GM18502 (cell line): ENCODE measurements around the gene KMT2A.
A peak's percentile ranks its signal among the peaks of the same experiment; 100 is the strongest.

ENCODE experiments used
- ATAC-seq: cut with Tn5 transposase; IDR thresholded peaks from one replicate; pipeline ENCODE4 v1.9.1; 2021; ENCODE audit warnings: mild to moderate bottlenecking; ENCODE audit not compliant: unreplicated experiment, poor library complexity

The KMT2A gene

GRCh38 chr11:118531597-118532084 lies 95.3 kb downstream of the KMT2A start:
- peak; percentile 4 for ATAC-seq

DNA sequence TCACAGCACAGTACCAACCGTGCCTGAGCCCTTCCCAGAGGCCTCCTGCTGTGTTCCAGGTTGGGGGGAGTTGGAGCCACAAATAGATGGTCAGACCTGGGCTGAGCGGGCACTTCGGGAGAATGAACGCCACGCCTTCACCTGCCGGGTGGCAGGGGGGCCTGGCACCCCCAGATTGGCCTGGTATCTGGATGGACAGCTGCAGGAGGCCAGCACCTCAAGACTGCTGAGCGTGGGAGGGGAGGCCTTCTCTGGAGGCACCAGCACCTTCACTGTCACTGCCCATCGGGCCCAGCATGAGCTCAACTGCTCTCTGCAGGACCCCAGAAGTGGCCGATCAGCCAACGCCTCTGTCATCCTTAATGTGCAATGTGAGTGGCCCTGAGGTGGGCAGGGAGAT lies 95.8 kb downstream of the KMT2A start:
- ATAC-seq, result no peak

DNA sequence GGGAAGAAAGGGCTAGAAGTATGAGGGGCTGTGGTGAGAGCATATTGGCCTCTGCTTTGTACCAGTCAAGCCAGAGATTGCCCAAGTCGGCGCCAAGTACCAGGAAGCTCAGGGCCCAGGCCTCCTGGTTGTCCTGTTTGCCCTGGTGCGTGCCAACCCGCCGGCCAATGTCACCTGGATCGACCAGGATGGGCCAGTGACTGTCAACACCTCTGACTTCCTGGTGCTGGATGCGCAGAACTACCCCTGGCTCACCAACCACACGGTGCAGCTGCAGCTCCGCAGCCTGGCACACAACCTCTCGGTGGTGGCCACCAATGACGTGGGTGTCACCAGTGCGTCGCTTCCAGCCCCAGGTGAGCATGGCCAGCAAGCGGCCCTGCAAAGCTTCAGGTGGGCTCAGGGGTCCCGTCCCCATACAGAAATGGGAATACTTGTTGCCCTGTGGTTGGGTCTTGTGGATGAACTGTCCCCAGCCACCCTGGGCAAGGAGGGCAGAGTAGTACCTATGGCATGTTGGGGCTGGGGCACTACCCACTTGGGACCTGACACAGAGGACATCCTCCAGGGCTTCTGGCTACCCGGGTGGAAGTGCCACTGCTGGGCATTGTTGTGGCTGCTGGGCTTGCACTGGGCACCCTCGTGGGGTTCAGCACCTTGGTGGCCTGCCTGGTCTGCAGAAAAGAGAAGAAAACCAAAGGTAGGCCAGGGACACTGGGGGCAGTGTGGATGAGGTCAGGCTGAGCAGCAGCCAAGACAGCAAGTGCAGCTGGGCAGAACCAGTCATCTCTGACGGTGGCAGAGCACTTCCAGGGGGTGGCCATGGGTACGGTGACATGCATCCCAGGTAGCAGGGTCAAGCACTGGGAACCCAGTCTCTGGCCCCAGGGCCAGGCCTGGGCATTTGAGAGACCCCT lies 96.8 kb downstream of the KMT2A start:
- ATAC-seq, result no peak

- ATAC-seq, result no peak
These were observed 97.8 kb downstream of the KMT2A start for GRCh38 chr11:118533769-118534729.

DNA sequence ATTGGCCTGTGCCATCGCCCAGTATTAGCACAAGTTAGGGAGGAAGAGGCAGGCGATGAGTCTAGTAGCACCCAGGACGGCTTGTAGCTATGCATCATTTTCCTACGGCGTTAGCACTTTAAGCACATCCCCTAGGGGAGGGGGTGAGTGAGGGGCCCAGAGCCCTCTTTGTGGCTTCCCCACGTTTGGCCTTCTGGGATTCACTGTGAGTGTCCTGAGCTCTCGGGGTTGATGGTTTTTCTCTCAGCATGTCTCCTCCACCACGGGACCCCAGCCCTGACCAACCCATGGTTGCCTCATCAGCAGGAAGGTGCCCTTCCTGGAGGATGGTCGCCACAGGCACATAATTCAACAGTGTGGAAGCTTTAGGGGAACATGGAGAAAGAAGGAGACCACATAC lies 99.0 kb downstream of the KMT2A start:
- ATAC-seq, result no peak

DNA sequence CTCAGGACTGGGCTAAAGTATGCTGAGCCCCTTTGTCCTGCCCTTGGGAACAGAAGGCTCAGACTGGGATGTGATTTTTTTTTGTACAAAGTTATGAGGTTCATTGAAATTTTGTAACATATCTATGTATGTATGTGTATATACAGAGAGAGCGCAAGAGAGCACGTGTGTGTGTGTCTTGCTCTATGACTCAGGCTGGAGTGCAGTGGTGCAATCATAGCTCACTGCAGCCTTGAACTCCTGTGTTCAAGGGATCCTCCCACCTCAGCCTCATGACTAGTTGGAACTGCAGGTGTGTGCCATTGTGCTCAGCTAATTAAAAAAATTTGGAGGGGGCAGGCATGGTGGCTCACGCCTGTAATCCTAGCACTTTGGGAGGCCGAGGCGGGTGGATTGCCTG lies 100.4 kb downstream of the KMT2A start:
- ATAC-seq, result no peak

DNA sequence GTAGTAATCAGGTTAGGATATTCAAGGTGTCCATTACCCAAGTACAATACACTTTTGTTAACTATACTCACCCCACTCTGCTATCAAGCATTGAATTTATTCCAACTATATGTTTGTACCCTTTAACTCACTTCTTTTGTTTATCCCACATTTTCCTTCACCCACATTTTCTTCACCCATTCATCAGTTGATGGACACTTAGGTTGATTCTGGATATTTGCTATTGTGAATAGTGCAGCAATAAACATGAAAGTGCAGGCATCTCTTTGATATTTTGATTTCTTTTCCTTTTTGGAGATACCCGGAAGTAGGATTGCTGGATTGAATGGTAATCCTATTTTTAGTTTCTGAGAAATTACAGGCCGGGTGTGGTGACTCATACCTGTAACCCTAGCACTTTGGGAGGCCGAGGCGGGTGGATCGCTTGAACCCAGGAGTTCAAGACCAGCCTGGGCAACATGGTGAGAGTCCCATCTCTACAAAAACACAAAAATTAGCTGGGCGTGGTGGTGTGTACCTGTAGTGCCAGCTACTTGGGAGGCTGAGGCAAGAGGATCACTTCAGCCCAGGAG lies 101.2 kb downstream of the KMT2A start:
- no peak for ATAC-seq

- no peak for ATAC-seq
These were observed 107.8 kb downstream of the KMT2A start for GRCh38 chr11:118544010-118544646.

DNA sequence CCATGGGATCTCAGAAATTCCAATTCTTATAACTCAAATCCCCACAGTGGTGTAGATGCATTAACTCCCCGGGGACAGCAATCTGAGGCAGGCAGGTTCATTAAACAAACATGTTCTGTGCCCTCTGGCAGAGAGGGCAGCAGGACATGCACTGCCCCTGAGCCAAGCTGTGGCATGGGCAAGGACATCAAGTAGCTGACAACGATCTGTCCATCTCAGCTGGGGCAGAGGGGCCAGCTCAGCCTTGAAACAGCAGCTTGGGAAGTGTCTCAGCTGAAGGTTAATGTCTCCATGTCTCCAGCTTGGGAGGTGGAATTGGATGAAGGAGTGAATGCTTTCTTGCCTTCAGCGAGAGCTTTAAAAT lies 108.3 kb downstream of the KMT2A start:
- ATAC-seq, result no peak

GRCh38 chr11:118545533-118545932 lies 109.2 kb downstream of the KMT2A start:
- ATAC-seq, result no peak

DNA sequence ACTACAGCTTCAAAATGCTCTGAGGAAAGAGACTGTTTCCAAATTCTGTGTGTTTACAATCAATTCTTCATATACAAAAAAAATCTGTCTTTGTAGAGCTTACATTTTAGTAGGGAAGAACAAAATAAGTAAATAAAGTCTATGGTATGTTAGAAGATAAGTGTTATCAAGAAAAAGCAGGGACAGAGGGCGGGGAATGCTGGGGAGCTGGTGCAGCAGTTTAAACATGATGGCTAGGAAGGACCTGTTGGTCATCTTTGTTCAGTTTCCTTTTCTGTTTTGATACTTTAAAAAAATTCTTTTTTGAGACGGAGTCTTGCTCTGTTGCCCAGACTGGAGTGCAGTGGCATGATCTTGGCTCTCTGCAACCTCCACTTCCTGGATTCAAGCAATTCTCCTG lies 110.8 kb downstream of the KMT2A start:
- no peak for ATAC-seq

DNA sequence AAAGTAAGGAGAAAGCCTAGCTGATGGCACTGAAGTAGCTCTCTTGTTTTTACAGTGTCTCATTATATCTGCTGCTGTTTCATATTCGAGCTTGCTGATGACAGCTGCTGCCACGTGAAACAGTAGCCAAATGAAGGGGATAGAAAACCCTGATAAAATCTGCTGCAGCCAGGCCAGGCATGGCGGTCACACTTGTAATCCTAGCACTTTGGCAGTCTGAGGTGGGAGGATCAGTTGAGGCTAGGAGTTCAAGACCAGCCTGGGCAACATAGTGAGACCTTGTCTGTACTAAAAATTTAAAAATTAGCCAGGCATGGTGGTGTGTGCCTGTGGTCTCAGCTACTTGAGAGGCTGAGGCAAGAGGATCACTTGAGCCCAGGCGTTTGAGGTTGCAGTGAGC lies 116.0 kb downstream of the KMT2A start:
- no peak for ATAC-seq

DNA sequence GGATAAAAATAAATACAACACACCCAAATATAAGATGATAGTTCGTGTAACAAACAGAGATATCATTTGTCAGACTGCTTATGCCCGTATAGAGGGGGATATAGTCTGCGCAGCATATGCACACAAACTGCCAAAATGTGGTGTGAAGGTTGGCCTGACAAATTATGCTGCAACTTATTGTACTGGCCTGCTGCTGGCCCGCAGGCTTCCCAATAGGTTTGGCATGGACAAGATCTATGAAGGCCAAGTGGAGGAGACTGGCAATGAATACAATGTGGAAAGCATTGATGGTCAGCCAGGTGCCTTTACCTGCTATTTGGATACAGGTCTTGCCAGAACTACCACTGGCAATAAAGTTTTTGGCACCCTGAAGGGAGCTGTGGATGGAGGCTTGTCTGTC lies 124.5 kb downstream of the KMT2A start:
- ATAC-seq, result no peak

DNA sequence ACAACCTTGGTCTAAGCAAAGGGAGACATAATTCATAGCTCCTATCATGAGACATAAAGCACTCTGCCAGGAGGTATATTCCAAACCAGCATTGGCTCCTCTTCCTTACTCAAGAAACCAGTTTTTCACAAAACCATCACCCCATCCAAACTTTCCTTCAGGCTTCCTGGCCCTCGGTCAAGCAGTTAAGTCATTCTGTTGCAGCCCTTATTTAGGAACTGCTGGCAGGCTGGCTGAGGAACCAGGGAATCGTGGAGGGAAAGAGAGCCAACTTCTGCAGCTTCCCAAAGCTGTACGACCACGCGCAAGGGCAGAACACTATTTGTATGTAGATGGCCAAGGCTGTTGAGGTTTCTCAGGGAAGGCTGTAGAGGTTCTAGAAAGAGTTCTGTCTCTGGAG lies 128.8 kb downstream of the KMT2A start:
- ATAC-seq, result no peak

DNA sequence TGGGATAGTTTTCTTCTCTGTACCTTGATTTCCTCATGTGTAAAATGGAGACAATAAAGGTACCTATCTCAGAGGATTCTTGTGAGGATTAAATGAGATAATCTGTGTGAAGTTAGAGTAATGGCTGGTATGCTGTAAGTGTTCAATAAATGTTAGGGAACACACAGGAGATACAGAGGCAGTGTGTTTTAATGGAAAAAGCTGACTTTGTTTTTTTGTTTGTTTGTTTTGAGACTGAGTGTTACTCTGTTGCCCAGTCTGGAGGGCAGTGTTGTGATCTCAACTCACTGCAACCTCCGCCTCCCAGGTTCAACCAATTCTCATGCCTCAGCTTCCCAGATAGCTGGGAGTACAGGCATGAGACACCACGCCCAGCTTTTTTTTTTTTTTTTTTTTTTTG lies 133.4 kb downstream of the KMT2A start:
- no peak for ATAC-seq

- no peak for ATAC-seq
These were observed 134.5 kb downstream of the KMT2A start for GRCh38 chr11:118570787-118571186.

GRCh38 chr11:118571701-118572060 lies 135.4 kb downstream of the KMT2A start:
- peak; percentile 16 for ATAC-seq

GRCh38 chr11:118572061-118572980 lies 136.0 kb downstream of the KMT2A start, which contains the start of gene ARCN1:
Gene ARCN1, plus strand, starts transcription at chr11:118572409. Its CDS starts 139 bp downstream, at chr11:118572548.
- peak; percentile 76 for ATAC-seq

DNA sequence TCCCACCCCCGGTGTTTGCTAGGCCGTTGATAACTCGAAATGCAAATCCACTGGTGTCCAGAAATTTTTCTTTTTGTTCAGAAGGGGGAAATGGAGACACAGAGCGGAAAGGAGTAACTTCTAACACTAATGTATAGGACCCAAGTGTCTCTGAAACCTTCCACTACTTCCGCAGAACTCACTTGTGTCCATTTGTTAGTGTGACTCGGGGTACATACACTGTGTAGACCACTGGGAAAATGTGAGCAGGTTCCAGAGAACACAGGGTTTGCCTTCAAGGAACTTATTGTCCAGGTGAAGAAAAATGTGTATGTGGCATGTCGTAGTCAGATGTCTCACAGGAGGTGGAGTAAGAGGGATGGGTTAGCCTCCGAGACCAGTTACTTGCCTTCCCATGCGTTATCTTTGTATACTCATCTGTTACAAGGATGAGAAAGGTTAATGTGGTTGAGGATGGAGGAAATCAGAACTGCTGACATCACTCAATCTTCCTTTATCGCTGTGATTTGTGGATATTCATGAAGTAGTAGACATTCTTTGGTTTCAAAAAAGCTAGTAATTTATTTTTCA lies 136.8 kb downstream of the KMT2A start:
- no peak for ATAC-seq
